ENCODE results near the gene ARSK.

ARSK gene

DNA sequence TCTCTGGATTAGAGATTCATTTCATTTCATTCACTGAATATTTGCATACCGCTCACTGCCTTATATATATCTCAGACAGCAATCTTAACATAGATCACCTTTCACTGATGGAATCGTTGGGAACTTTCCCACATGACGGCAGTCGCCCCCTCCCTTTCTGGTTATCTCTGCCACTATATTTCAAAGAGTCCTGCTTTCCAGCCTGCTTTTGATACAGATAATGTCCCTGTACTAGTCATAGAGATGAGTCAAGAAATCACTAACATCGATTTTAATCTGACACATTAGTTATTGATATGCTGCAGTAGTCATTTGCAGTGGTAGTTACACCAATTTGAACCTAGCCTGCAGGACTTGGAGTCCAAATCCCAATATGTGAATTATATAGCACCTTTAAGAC is 8.5 kb downstream of the ARSK start:
- no peak for DNase-seq (ENCODE audit: low spot score)

DNA sequence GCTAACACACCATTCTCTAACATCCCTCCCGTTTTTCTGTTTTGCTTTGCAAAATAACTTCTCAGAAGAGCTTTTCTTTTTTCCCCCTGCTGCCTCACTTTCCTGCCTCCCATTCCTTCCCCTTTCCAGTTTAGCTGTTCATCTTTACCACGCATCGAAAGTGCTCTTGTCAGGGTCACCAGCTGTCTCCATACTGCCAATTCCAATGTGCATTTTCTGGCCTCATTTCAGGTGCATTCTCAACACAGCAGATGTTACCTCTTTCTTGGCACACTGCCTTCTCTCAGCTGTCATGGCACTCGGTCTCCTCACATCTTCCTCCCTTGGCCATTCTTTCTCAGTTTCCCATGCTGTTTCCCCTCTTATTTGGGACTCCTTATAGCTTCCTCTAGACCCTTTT is 9.5 kb downstream of the ARSK start:
- DNase-seq (ENCODE audit: low spot score), result no peak

GRCh38 chr5:95565280-95565920 is 10.5 kb downstream of the ARSK start:
- no peak for DNase-seq (ENCODE audit: low spot score)

DNA sequence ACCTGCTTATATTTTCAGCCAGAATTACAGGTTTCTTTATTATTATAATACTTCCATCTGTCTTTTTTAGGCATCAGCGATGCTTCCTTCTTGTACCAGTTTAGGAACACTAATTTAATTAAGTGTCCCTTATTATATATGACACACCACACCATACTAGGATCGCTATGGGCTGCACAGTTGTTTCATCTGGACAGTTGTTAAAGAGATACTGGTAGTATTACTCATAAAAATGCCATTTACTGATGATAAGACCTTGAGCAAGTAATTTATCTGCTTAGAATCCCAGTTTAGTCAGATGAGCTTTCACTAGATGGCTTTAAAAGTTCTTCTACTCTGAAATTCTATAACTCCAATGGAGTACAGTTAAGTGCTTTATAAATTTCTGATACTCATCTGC is 17.1 kb downstream of the ARSK start:
- DNase-seq (ENCODE audit: low spot score), result no peak

DNA sequence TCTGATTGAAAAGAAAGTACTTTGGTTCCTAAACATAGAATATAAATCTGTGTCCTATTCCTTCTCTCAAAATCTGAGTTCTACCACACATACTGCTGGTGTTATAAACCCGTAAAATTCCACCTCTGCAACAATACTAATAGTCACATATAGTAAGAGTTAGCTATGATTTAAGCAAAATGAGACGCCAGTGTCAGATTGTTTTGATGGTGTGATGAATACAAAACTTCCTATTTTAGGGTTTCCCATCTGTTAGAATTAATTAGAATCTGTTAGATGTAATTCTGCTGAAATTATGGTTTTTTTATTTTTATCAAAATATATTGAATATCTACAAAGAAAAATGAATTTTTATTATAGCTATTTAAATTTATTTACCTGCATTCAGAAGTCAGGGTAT is 26.7 kb downstream of the ARSK start:
- peak; percentile 23 for DNase-seq (ENCODE audit: low spot score)

DNA sequence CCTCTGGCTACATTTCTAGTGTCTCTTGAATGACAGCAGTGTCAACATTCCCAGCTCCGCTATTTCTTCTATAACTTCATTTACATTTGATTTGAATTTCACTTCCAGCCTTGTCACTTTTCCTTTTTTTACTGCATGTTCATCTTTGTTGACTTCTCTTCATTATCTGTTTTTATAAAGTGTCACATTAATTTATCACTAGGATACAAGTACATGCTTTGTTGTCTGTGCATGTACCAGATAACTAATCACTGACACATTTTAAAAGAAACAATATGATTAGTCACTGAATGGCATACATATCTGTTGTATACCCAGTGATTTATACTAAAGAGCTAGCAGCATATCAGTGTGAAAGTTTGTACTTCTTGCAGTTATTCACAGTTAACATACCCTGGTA is 29.1 kb downstream of the ARSK start:
- no peak for DNase-seq (ENCODE audit: low spot score)

DNA sequence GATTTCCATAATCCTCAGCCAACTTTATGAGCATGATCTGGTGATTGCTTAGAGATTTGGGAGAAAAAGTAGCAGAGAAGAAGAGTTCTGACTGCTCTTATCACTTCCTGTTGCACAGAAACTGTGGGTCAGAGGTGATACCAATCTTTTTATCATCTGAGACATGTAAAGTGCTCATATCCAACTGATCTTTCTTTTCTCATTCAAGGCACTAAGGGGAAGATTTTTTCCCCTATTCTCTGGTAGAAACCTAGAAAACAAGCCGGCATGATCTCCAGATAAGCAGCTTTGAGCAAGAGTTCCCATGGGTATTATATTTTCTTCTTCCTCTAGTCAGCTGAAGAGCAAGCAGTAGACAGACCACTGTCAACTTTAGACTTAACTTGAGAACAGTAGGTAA is 36.0 kb downstream of the ARSK start:
- DNase-seq (ENCODE audit: low spot score), result no peak

- DNase-seq (ENCODE audit: low spot score), result no peak
Measured at GRCh38 chr5:95591490-95591901, 36.6 kb downstream of the ARSK start.

- no peak for DNase-seq (ENCODE audit: low spot score)
Measured at GRCh38 chr5:95595289-95595931, 40.5 kb downstream of the ARSK start.

DNA sequence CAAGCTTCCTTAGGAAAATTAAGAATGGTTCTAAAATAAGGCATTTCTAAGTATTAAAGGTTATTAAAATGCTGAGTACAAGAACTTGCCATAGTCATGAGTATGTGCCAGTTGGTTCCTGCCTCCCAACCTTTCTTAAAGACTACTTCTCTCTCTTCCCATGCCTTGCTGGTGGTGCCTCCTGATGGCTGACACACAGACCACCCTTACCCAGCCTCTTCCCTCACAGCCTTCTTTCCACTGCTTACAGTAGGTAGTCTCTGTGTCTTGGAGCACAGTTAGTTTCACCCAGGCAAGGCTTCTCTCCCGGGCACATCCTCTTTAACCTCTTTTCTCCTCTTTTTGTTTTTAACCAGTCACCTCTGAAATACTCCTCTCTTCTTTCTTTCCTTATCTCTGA is 44.4 kb downstream of the ARSK start:
- no peak for DNase-seq (ENCODE audit: low spot score)

DNA sequence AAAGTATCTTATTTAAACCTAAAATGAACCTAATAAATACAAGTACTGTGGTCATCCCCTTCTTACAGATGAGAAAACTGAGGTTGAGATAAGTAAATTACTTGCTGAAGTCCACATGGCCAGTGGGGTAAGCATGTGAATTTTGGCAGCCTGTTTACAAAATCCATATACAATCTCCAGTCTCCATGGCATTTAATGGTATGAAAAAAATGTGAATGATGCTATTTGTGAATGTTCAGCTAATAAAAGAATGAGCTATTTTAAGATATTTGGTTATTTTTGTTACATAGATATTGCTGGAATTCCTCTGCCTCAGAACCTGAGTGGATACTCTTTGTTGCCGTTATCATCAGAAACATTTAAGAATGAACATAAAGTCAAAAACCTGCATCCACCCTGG is 45.7 kb downstream of the ARSK start:
- no peak for DNase-seq (ENCODE audit: low spot score)

DNA sequence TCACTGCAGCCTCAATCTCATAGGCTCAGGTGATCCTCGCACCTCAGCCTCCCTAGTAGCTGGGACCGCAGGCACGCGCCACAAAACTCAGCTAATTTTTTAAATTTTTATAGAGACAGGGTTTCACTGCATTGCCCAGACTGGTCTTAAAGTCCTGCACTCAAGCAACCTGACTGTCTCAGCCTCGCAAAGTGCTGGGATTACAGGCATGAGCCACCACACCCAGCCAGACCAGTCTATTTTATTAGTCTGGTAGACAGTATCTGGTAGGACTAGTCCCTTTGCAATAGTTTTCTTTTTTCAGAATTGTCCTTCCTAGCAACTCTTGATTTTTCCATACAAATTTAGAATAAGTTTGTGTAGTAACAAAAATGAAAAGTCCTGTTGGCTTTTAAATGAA is 50.9 kb downstream of the ARSK start:
- no peak for DNase-seq (ENCODE audit: low spot score)

GRCh38 chr5:95606419-95606818 is 51.5 kb downstream of the ARSK start:
- DNase-seq (ENCODE audit: low spot score), result no peak

DNA sequence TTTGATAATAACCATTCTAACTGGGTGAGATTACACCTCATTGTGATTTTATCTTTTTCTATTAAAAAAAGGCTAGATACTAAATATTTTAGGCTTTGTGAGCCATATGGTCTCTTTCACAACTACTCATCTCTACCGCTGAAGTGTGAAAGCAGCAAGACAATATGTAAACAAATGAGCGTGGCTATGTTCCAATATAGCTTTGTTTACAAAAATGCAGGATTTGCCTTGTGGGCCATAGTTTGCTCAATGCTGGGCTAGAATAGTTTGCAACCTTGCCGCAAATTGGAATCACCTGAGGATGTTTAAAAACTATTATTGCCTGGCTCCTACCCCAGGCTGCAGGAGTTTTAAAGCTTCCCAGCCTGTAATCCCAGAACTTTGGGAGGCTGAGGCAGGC is 54.8 kb downstream of the ARSK start:
- DNase-seq (ENCODE audit: low spot score), result no peak

DNA sequence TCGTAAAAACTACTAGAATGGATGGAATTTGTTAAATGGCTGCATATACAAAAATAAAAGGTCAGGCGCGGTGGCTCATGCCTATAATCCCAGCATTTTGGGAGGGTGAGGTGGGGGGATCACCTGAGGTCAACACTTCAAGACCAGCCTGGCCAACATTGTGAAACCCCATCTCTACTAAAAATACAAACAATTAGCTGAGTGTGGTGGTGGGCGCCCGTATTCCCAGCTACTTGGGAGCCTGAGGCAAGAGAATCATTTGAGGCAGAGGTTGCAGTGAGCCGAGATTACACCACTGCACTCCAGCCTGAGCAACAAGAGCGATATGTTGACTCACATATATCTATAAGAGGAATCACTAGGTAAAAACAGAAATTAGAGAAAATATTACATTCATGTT is 55.6 kb downstream of the ARSK start:
- DNase-seq (ENCODE audit: low spot score), result no peak

- DNase-seq (ENCODE audit: low spot score), result no peak
Measured at GRCh38 chr5:95611396-95611795, 56.5 kb downstream of the ARSK start.

DNA sequence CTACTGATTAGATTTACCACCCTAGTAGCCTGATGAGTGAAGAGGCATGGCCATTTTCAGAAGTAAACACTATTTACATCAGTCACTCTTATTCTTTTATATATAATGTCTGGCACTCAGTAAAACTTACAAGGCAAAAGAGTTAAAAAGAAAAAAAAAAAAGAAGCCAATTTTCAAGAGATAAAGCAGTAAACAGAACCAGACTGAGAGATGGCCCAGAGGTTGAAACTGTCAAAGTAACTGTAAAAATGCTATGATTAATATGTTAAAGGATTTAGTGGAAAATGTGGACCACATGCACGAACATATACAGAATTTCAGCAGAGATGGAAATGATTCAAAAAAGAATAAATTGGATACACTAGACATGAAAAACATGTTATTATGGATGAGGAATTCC is 58.6 kb downstream of the ARSK start:
- DNase-seq (ENCODE audit: low spot score), result no peak

- no peak for DNase-seq (ENCODE audit: low spot score)
Measured at GRCh38 chr5:95615164-95615467, 60.2 kb downstream of the ARSK start.

DNA sequence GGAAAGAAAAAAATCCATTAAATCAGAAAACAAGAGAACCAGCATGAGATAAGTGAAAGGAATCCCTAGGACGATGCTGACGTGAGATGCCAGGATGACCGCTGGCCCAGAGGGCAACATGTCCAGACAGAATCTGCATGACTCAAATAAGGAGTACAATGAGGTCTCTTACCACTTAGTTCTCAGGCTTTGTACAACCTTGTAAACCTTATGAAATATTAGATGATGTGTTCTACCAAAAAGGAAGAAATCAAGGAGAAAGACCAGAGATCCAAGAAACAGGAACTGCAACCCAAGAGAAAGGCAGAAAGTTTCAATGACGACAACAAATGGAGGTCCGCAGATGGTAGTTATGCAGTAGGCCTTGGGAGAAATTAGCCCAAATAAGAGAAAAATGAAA is 62.2 kb downstream of the ARSK start:
- DNase-seq (ENCODE audit: low spot score), result no peak

GRCh38 chr5:95619096-95619495 is 64.2 kb downstream of the ARSK start:
- peak; percentile 18 for DNase-seq (ENCODE audit: low spot score)

- DNase-seq (ENCODE audit: low spot score), result no peak
Measured at GRCh38 chr5:95619514-95620029, 64.7 kb downstream of the ARSK start.

GRCh38 chr5:95620030-95620869 is 65.3 kb downstream of the ARSK start, which contains the start of gene GPR150:
Gene GPR150 (plus strand): TSS chr5:95620087. CDS start chr5:95620276, 189 bp downstream.
- DNase-seq (ENCODE audit: low spot score), result peak; percentile 62
